PC-3 (cell line): ENCODE measurements around the gene TEF. TPM values are rescaled to one million over a fixed set of nuclear protein-coding genes. Genes with fewer than 3 reads are reported as not detected.

Source experiments
- ATAC-seq: fragments of 200-7000 bp; cut with Tn5 transposase; 2 replicates; pipeline ENCODE4 v1.9.1; 2020; ENCODE audit warnings: mild to moderate bottlenecking, moderate library complexity
- Bru-seq: library from RNA; stranded (reverse); fragments of 400-500 nt; gene quantifications from one replicate; lab custom pipeline; 2021; lab: Mats Ljungman, UMichigan
- BruChase-seq, 2 experiments: library from RNA; stranded (reverse); fragments of 400-500 nt; gene quantifications; one replicate each; lab custom pipeline; 2021; lab: Mats Ljungman, UMichigan
- BruUV-seq: library from RNA; stranded (reverse); fragments of 400-500 nt; replicated peaks from 2 replicates; lab custom pipeline; 2021; lab: Mats Ljungman, UMichigan
- CTCF ChIA-PET: fragments of 300-600 bp; sonication (Branson Sonifier 250); formaldehyde crosslinking; loops from one replicate; lab custom pipeline; 2022; ENCODE audit warnings: antibody characterized with exemption; lab: Charles Lee
- POLR2A ChIA-PET: fragments of 300-600 bp; sonication (Branson Sonifier 250); formaldehyde crosslinking; loops from one replicate; lab custom pipeline; 2022; ENCODE audit warnings: antibody characterized with exemption; ENCODE audit not compliant: unreplicated experiment; lab: Charles Lee
- DNase-seq: peaks from one replicate; pipeline ENCODE4 v3.0.0-alpha.2; 2015
- H2AFZ ChIP-seq: fragments of 300-600 bp; sonication (generic); 2 replicates; pipeline ENCODE4 v1.6.0; 2016; ENCODE audit warnings: antibody characterized with exemption, low read length
- H3F3A ChIP-seq: fragments of 300-600 bp; sonication (generic); one replicate; pipeline ENCODE4 v1.6.0; 2017; ENCODE audit warnings: antibody characterized with exemption, low read length, control low read depth, mild to moderate bottlenecking; ENCODE audit not compliant: unreplicated experiment
- H3K27ac ChIP-seq: fragments of 300-600 bp; sonication (generic); 2 replicates; pipeline ENCODE4 v1.5.1; 2016; ENCODE audit warnings: mild to moderate bottlenecking, low read length
- H3K27me3 ChIP-seq: fragments of 300-600 bp; sonication (generic); 2 replicates; pipeline ENCODE4 v1.6.1; 2016; ENCODE audit warnings: low read length, mixed read lengths
- H3K36me3 ChIP-seq: fragments of 300-600 bp; sonication (generic); 2 replicates; pipeline ENCODE4 v1.6.1; 2016; ENCODE audit warnings: low read depth, mixed run types, low read length, mixed read lengths
- H3K4me1 ChIP-seq: fragments of 300-600 bp; sonication (generic); 2 replicates; pipeline ENCODE4 v1.5.1; 2016; ENCODE audit warnings: low read length; ENCODE audit not compliant: insufficient read depth
- H3K4me2 ChIP-seq: fragments of 300-600 bp; sonication (generic); 2 replicates; pipeline ENCODE4 v1.6.0; 2016; ENCODE audit warnings: low read length
- H3K4me3 ChIP-seq: fragments of 300-600 bp; sonication (generic); 2 replicates; pipeline ENCODE4 v1.5.1; 2016; ENCODE audit warnings: mild to moderate bottlenecking, low read length, mixed read lengths
- H3K79me2 ChIP-seq: fragments of 300-600 bp; sonication (generic); 2 replicates; pipeline ENCODE4 v1.6.1; 2017; ENCODE audit warnings: low read length, mixed read lengths
- H3K9ac ChIP-seq: fragments of 300-600 bp; sonication (generic); 2 replicates; pipeline ENCODE4 v1.6.0; 2016; ENCODE audit warnings: mild to moderate bottlenecking, low read length
- H3K9me2 ChIP-seq: fragments of 300-600 bp; sonication (generic); replicated peaks from 2 replicates; pipeline ENCODE4 v1.6.1; 2016; ENCODE audit warnings: mixed run types, low read length, mixed read lengths
- H3K9me3 ChIP-seq: fragments of 300-600 bp; sonication (generic); 2 replicates; pipeline ENCODE4 v1.6.1; 2016; ENCODE audit warnings: low read length, mixed read lengths
- H4K20me1 ChIP-seq: fragments of 300-600 bp; sonication (generic); 2 replicates; pipeline ENCODE4 v1.6.1; 2016; ENCODE audit warnings: low read length, mixed read lengths
- CTCF ChIP-seq: fragments of 300-600 bp; sonication (generic); conservative IDR thresholded peaks from 2 replicates; pipeline ENCODE4 v1.5.1; 2017; ENCODE audit warnings: antibody characterized with exemption, low read depth, mild to moderate bottlenecking, low read length
- EZH2 ChIP-seq: fragments of 300-600 bp; sonication (generic); IDR thresholded peaks from one replicate; pipeline ENCODE4 v1.6.1; 2017; ENCODE audit warnings: antibody characterized with exemption, mild to moderate bottlenecking, low read length; ENCODE audit not compliant: unreplicated experiment
- EZH2phosphoT487 ChIP-seq: fragments of 300-600 bp; sonication (generic); IDR thresholded peaks from 2 replicates; pipeline ENCODE4 v1.6.1; 2018; ENCODE audit warnings: mild to moderate bottlenecking, antibody characterized with exemption, low read length, borderline replicate concordance
- intact Hi-C: fragments of 100-400 bp; cut with micrococcal nuclease; formaldehyde crosslinking; loops from 2 replicates; pipeline ENCODE4 v1.9.0; 2023
- long read RNA-seq: library from polyadenylated mRNA; unstranded; transcript quantifications from one replicate; pipeline ENCODE4 v2.0.0, GENCODE V29; 2021; ENCODE audit not compliant: unreplicated experiment
- total RNA-seq: library from RNA; depleted of rRNA; stranded (reverse); fragments of >200 nt; gene quantifications from 2 replicates; pipeline ENCODE4 v1.2.3, GENCODE V29; 2014; rRNA removed

TEF gene, protein sequence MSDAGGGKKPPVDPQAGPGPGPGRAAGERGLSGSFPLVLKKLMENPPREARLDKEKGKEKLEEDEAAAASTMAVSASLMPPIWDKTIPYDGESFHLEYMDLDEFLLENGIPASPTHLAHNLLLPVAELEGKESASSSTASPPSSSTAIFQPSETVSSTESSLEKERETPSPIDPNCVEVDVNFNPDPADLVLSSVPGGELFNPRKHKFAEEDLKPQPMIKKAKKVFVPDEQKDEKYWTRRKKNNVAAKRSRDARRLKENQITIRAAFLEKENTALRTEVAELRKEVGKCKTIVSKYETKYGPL
- 4.0 TPM in 2 replicates for total RNA-seq
- Bru-seq, nascent RNA, result percentile 48 among the genes with signal in this experiment
- BruChase-seq, experiment 1, labeled RNA remaining after a 6-hour chase, result percentile 61 among the genes with signal in this experiment
- BruChase-seq, experiment 2, labeled RNA remaining after a 2-hour chase, result percentile 66 among the genes with signal in this experiment
- long read RNA-seq, full-length matches to known transcripts, result 19 of 58 reads
- long read RNA-seq, partial matches to known transcripts, result 25 of 58 reads
- long read RNA-seq, other reads (novel, unspliced or antisense), result 14 of 58 reads

DNA sequence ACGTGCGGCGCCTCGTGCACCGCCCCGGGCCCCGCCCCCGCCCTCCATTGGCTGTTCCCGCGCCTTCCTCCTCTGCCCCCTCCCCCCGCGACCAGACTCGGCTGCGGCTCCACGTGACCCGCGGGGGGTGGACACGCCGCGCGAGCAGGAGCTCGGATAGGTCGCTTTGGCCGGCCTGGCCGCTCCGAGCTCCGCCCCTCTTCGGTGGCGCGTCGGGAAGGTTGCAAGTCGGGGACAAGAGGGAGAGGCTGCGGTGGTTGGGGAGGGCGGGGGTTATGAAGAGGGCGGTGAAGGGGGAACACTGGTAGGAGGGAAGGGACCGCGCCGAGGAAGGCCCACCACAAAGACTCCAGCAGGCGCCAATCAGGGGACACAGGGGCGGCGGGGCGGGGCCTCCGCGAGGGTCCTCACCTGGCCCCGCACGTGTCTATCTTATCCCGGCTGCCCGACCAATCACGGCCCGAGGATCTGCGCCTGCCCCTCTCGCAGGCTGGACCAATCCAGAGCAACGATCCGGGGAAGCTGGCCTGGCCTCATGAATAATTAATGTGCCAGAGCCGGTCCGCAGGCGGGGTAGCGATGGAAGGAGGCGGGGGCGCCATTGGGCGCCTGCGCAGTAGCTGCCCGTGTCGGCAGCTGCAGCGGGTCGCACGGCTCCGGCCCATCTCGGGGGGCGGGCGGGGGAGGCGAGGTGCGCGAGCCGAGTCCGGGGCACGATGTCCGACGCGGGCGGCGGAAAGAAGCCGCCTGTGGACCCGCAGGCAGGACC is at the start of gene TEF:
TSS of gene TEF (plus strand) at position 614 of the 769 bp plus-strand sequence. CDS start at position 717, 103 bp downstream.
- H3F3A ChIP-seq, result no peaks in the 10 kb centered on the region
- H3K9ac ChIP-seq, result peak within 1 kb of the TSS; percentile 90
- peak within 1 kb of the TSS; percentile 79 for H3K4me3 ChIP-seq
- H3K27ac ChIP-seq, result peak within 1 kb of the TSS; percentile 85
- H3K9me2 ChIP-seq, result no peaks in the 10 kb centered on the region
- intact Hi-C loops, result loop anchor here (5.0 kb wide), 1 partner anchor 94 kb away; the partner anchor contains the start of gene RANGAP1
- H3K27me3 ChIP-seq, result no peaks in the 10 kb centered on the region
- peaks cover 8% of the 10 kb centered on the region; the same call in 1 of the 2 replicates for H3K4me1 ChIP-seq
- peak; percentile 85 for ATAC-seq
- H3K36me3 ChIP-seq, result no peaks in the 10 kb centered on the region
- no peaks in the 10 kb centered on the region for H3K79me2 ChIP-seq
- no peaks in the 10 kb centered on the region for H4K20me1 ChIP-seq
- peak within 1 kb of the TSS; percentile 95 for H3K4me2 ChIP-seq
- peak within 1 kb of the TSS; percentile 77 for H2AFZ ChIP-seq
- no peaks in the 10 kb centered on the region for H3K9me3 ChIP-seq
- POLR2A ChIA-PET, result interaction anchor here (0.5 to 1.6 kb wide), 7 partner anchors 23 to 431 kb away, joined by 3 to 16 read pairs (median 5); partner anchors contain the start of genes RBX1 and TOB2
- no TSS peak for BruUV-seq
- CTCF ChIA-PET, result interaction anchor here (0.6 to 1.2 kb wide), 4 partner anchors 22 to 1982 kb away, joined by 3 to 9 read pairs (median 4); partner anchors contain the start of genes DESI1 and XRCC6
- DNase-seq, result peak; percentile 94
- TF ChIP-seq CTCF (no peak), EZH2 (no peak), EZH2phosphoT487 (no peak)

GRCh38 chr22:41332217-41332939 is 49.4 kb upstream of the TEF start:
- Histone ChIP-seq H3K4me1 (no peaks in the 10 kb centered on the region), H3K9me3 (no peaks in the 10 kb centered on the region), H3K27ac (no peak overlapping the region), H3K79me2 (no peaks in the 10 kb centered on the region), H3K27me3 (no peaks in the 10 kb centered on the region), H3K4me2 (no peak overlapping the region), H3K4me3 (no peak overlapping the region), H3K9ac (no peak overlapping the region), H2AFZ (no peak overlapping the region), H3F3A (no peaks in the 10 kb centered on the region), H3K9me2 (no peaks in the 10 kb centered on the region), H4K20me1 (no peaks in the 10 kb centered on the region), H3K36me3 (peaks cover 6% of the 10 kb centered on the region)
- no peak for DNase-seq
- no peak for ATAC-seq
- intact Hi-C loops, result no loop called here
- ChIA-PET POLR2A (no interaction called here), CTCF (no interaction called here)
- TF ChIP-seq CTCF (no peak), EZH2 (no peak), EZH2phosphoT487 (no peak)
- no TSS peak for BruUV-seq
